CMK (cell line): ENCODE measurements around the gene UTF1.
A peak's percentile ranks its signal among the peaks of the same experiment; 100 is the strongest.

Source experiments
- DNase-seq: peaks from one replicate; pipeline ENCODE4 v3.0.0-alpha.2; 2010; ENCODE audit warnings: low read depth

Gene UTF1

GRCh38 chr10:133247681-133248333 lies 17.8 kb downstream of the UTF1 start:
- no peak for DNase-seq

- no peak for DNase-seq
Measured at GRCh38 chr10:133248334-133248715, 18.3 kb downstream of the UTF1 start.

GRCh38 chr10:133249094-133249780 lies 19.2 kb downstream of the UTF1 start:
- DNase-seq, result no peak

- DNase-seq, result no peak
Measured at GRCh38 chr10:133249975-133250754, 20.1 kb downstream of the UTF1 start.

- DNase-seq, result no peak
Measured at GRCh38 chr10:133251388-133252222, 21.6 kb downstream of the UTF1 start.

- no peak for DNase-seq
Measured at GRCh38 chr10:133252223-133252552, 22.2 kb downstream of the UTF1 start.

GRCh38 chr10:133253361-133253955 lies 23.4 kb downstream of the UTF1 start:
- DNase-seq, result no peak

GRCh38 chr10:133254421-133255120 lies 24.6 kb downstream of the UTF1 start:
- no peak for DNase-seq

- no peak for DNase-seq
Measured at GRCh38 chr10:133255323-133255722, 25.3 kb downstream of the UTF1 start.

- no peak for DNase-seq
Measured at GRCh38 chr10:133257489-133258065, 27.6 kb downstream of the UTF1 start.

- DNase-seq, result no peak
Measured at GRCh38 chr10:133258066-133258817, 28.2 kb downstream of the UTF1 start.

- peak; percentile 83 for DNase-seq
Measured at GRCh38 chr10:133258818-133259601, 29.0 kb downstream of the UTF1 start.

GRCh38 chr10:133259602-133259989 lies 29.6 kb downstream of the UTF1 start:
- no peak for DNase-seq

- DNase-seq, result no peak
Measured at GRCh38 chr10:133260895-133261725, 31.1 kb downstream of the UTF1 start.

- DNase-seq, result no peak
Measured at GRCh38 chr10:133261726-133262325, 31.8 kb downstream of the UTF1 start.

GRCh38 chr10:133262696-133263095 lies 32.7 kb downstream of the UTF1 start:
- no peak for DNase-seq

- DNase-seq, result no peak
Measured at GRCh38 chr10:133263674-133264073, 33.7 kb downstream of the UTF1 start.

- no peak for DNase-seq
Measured at GRCh38 chr10:133264461-133264860, 34.4 kb downstream of the UTF1 start.
